OCI-LY3 (cell line): ENCODE data around the gene VTCN1.

ENCODE experiments used
- CTCF ChIP-seq: fragments of 200-600, 300-600 bp; sonication (generic); IDR thresholded peaks from 2 replicates; pipeline ENCODE4 v1.5.1; 2014; ENCODE audit warnings: antibody characterized with exemption, low read length, low read depth
- EZH2phosphoT487 ChIP-seq: fragments of 200-600 bp; shearing (Covaris generic); IDR thresholded peaks from 2 replicates; pipeline ENCODE4 v1.6.1; 2018; ENCODE audit warnings: antibody characterized with exemption, mixed run types, low read depth

GRCh38 chr1:117232531-117232930, 21.8 kb upstream of the VTCN1 start:
- TF ChIP-seq CTCF (no peak), EZH2phosphoT487 (no peak)
